Peyer's patch (tissue), 4 donors: ENCODE results near the gene CREB3L2. TPM values are rescaled to one million over a fixed set of nuclear protein-coding genes. Genes with fewer than 3 reads are reported as not detected.

Source experiments
- DNase-seq, 3 donors: peaks; one replicate each; pipeline ENCODE4 v3.0.0-alpha.2; 2017 to 2019
- H3K27ac ChIP-seq, 4 donors: fragments of 200-600 bp; sonication (generic); one replicate each; pipeline ENCODE4 v1.5.1; 2016 to 2019
- H3K27me3 ChIP-seq, 2 donors: fragments of 200-600 bp; sonication (generic); one replicate each; pipeline ENCODE4 v1.5.1; 2019
- H3K36me3 ChIP-seq, 3 donors: fragments of 200-600 bp; sonication (generic); one replicate each; pipeline ENCODE4 v1.5.1; 2016 to 2019
- H3K4me1 ChIP-seq, 4 donors: fragments of 200-600 bp; sonication (generic); one replicate each; pipeline ENCODE4 v1.5.1; 2016 to 2019
- H3K4me3 ChIP-seq, 4 donors: fragments of 200-600 bp; sonication (generic); 1 replicate in 3 of 4; 2 replicates in 1 of 4; pipeline ENCODE4 v1.5.1; 2016 to 2019; ENCODE audit warnings: mild to moderate bottlenecking in 1 of 4
- H3K9me3 ChIP-seq, 4 donors: fragments of 200-600 bp; sonication (generic); one replicate each; pipeline ENCODE4 v1.5.1; 2016 to 2019; ENCODE audit warnings: mild to moderate bottlenecking in 1 of 4
- POLR2A ChIP-seq, 2 donors: fragments of 450-650 bp; IDR thresholded peaks; one replicate each; pipeline ENCODE4 v1.5.1; 2017; ENCODE audit warnings: antibody characterized with exemption in 2 of 2, mild to moderate bottlenecking in 2 of 2, moderate library complexity in 2 of 2
- total RNA-seq, 4 donors: library from RNA; depleted of rRNA; stranded (reverse); fragments of >200 nt; gene quantifications; one replicate each; pipeline ENCODE4 v1.1.0, GENCODE V29; 2016
- TF ChIP-seq, protein P1 (sequence below), 6 experiments: fragments of 450-650 bp in 4 of 6; fragments of 200-600 bp in 2 of 6; sonication (generic) in 1 of 6; IDR thresholded peaks; one replicate each; pipeline ENCODE4 v1.5.1; 2017 to 2019; ENCODE audit warnings: antibody characterized with exemption in 6 of 6, mild to moderate bottlenecking in 3 of 6, moderate library complexity in 1 of 6

CREB3L2 gene
- total RNA-seq, 4 donors from 2014 or later = 20.6 to 42.7 (median 33.6) TPM

DNA sequence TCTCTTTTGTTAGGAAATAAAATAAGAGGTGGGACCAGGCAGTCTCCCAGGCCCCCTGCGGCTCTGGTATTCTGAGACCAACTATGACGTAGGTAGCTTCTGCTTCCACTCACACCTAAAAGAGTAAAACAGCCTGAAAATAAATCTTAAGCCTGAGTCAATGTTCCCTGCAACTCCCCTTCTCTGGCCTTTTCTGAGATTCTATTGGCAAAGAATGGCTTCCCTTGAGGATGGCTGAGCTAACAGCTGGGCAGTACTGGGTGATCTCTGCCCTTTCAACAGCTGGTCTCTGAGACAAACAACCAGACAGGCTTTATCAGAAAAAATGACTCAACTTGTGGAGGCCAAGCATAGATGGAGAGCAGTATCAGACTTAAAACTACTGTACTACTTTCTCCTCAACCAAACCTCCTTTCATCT is 58.7 kb downstream of the CREB3L2 start:
- no peak for TF ChIP-seq POLR2A (IDR thresholded peaks at IDR 0.05)
- TF ChIP-seq, protein P1, sequence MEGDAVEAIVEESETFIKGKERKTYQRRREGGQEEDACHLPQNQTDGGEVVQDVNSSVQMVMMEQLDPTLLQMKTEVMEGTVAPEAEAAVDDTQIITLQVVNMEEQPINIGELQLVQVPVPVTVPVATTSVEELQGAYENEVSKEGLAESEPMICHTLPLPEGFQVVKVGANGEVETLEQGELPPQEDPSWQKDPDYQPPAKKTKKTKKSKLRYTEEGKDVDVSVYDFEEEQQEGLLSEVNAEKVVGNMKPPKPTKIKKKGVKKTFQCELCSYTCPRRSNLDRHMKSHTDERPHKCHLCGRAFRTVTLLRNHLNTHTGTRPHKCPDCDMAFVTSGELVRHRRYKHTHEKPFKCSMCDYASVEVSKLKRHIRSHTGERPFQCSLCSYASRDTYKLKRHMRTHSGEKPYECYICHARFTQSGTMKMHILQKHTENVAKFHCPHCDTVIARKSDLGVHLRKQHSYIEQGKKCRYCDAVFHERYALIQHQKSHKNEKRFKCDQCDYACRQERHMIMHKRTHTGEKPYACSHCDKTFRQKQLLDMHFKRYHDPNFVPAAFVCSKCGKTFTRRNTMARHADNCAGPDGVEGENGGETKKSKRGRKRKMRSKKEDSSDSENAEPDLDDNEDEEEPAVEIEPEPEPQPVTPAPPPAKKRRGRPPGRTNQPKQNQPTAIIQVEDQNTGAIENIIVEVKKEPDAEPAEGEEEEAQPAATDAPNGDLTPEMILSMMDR (IDR thresholded peaks at IDR 0.05) = no peak
- Histone ChIP-seq H3K27me3 (no peaks in the 10 kb centered on the region), H3K36me3 (no peaks in the 10 kb centered on the region), H3K27ac (peak overlapping the region in 3 of 4 donors; percentile 42 to 67 (median 55)), H3K4me3 (no peak overlapping the region), H3K9me3 (no peaks in the 10 kb centered on the region), H3K4me1 (peaks cover 0 to 49% (median 5%) of the 10 kb centered on the region in 4 donors)
- peak in 1 of 3 donors; percentile 62 for DNase-seq

DNA sequence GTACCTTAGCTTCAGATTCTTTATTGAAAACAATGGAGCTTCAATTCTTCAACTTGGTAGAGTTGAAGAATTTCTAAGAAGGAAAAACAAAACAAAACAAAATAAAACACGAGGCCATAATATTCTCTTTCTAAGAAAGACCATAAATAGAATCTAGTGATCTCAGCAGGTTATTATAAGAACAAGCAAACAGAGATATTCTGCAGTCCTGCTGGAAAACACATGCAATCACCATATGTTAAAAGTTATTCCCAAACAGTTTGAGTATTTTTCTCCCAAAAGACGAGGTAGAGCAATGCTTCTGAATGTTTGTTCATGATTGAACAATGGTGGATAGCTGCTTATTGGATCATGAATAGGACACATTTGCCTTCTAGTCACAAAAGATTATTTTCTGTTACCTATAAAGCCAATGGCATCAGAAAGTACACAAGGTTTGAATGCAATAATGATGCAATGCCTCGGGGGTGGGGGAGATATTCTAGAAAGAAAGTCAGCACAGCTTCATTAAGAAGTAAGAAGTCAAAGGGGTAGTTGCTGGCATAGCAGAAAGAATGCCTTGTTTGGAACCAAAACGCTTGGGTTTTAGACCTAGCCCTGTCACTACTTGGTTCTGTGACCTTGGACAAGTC is 59.3 kb downstream of the CREB3L2 start:
- Histone ChIP-seq H3K4me1 (peaks cover 0 to 45% (median 5%) of the 10 kb centered on the region in 4 donors), H3K27me3 (no peaks in the 10 kb centered on the region), H3K4me3 (no peak overlapping the region), H3K9me3 (no peaks in the 10 kb centered on the region), H3K27ac (peak overlapping the region in 3 of 4 donors; percentile 25 to 67 (median 55)), H3K36me3 (no peaks in the 10 kb centered on the region)
- no peak for DNase-seq
- no peak for TF ChIP-seq POLR2A (IDR thresholded peaks at IDR 0.05)
- TF ChIP-seq, protein P1 (IDR thresholded peaks at IDR 0.05) = no peak

DNA sequence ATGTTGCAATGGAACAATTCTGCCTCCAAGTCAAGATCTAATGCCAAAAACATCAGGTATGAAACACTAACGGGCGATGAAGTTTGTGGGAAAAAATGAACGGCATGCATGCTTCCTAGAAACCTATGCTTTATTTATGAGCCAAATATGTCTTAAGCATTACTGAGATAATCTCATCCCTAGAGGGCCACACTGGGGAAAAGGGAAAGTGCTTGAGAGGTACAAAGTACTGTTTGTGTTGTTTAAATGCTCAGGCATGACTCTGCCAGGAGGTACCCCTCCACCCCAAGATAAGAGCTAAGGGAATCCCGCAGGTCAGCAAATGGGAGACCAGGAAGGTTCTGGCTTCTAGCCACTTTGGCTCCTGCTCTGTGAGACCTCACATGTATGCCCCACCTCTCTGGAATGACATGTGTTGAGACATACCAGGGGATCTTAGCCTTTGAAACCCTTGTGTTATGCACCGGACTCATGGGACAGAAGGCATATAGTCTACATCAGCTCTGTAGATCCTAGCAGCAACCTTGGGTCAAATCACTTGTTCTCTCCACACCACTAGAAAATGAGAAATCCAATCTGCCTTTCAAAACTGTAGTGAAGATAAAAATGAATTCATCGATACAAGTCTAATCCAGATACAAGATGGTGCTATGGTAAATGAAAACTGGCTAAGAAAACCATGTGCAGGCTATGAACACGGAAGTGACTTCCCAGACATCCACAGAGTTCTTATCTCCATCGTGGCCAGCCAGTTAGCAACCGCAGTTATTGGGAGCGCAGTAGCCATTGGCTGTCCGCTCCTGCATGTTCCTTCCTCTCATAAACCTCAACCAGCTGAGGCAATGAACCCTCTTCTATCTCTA is 61.0 kb downstream of the CREB3L2 start:
- Histone ChIP-seq H3K4me3 (no peak overlapping the region), H3K27me3 (no peaks in the 10 kb centered on the region), H3K36me3 (no peaks in the 10 kb centered on the region), H3K9me3 (no peaks in the 10 kb centered on the region), H3K27ac (peak overlapping the region in 3 of 4 donors; percentile 4 to 75 (median 67)), H3K4me1 (peaks cover 10 to 57% (median 13%) of the 10 kb centered on the region in 4 donors)
- DNase-seq = peak in 2 of 3 donors; percentile 67 to 86
- TF ChIP-seq, protein P1 (IDR thresholded peaks at IDR 0.05) = peak in 3 of 6 experiments; percentile 32 to 41 (median 35)
- no peak for TF ChIP-seq POLR2A (IDR thresholded peaks at IDR 0.05)

DNA sequence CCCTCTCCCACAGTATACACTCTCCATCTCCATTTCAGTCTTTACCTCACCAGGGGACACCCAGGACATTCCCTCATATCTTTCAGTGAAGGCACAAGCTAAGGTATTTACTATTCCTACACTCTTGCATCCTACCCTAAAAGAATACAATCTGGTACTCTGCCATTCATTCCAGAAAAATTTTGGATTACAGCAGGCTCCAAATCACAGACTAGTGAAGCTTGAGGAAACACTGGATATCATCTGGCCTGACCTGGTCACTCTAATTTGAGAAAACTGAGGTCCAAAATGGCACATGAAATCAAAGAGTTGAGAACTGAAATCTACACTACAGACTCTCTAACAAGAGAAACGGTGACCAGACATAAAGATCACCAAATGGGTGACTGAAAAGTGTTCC is 61.7 kb downstream of the CREB3L2 start:
- H3K36me3 ChIP-seq = no peaks in the 10 kb centered on the region
- H3K27ac ChIP-seq = peak overlapping the region in 2 of 4 donors; percentile 67 to 75
- TF ChIP-seq, protein P1 (IDR thresholded peaks at IDR 0.05) = no peak
- no peak for TF ChIP-seq POLR2A (IDR thresholded peaks at IDR 0.05)
- DNase-seq = no peak
- H3K4me1 ChIP-seq = peaks cover 10 to 60% (median 13%) of the 10 kb centered on the region in 4 donors
- no peaks in the 10 kb centered on the region for H3K9me3 ChIP-seq
- no peaks in the 10 kb centered on the region for H3K27me3 ChIP-seq
- no peak overlapping the region for H3K4me3 ChIP-seq

DNA sequence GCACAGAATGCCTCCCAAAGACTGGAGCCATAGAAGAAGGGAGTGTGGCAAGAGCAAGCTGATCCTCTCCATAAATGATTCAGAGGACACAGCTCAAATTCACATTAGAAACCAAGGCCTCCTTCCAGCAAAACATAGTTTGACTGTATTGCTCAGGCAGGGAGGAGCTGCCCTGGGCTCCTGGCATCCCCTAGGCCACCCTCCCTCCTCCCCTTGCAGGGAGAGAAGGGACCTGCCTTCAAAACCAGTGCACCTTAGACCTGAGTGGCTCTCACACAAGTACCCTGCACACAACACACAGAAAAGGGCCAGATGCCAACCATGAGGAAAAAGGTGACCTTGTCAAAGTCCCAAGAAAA is 64.7 kb downstream of the CREB3L2 start:
- no peak overlapping the region for H3K4me3 ChIP-seq
- H3K9me3 ChIP-seq = no peaks in the 10 kb centered on the region
- H3K36me3 ChIP-seq = no peaks in the 10 kb centered on the region
- peak overlapping the region; percentile 2 to 84 (median 71) for H3K27ac ChIP-seq
- peaks cover 10 to 64% (median 15%) of the 10 kb centered on the region in 4 donors for H3K4me1 ChIP-seq
- H3K27me3 ChIP-seq = no peaks in the 10 kb centered on the region
- no peak for TF ChIP-seq POLR2A (IDR thresholded peaks at IDR 0.05)
- DNase-seq = no peak
